ENCODE measurements around the gene ESR2.

DNA sequence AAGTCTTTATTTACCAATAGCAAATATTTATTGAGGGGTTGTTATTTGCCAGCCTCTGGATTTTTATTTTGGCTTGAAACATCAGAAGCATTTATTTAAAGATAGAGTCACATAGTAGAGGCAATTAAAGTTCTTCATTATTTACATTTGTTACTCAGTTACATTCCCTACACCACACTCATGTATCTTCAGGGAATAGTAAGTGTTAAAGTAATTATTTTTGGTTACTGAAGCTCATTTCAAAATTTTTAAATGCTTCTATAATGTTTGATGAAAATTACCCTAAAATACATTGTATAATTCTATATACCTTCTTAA, 205.6 kb downstream of the ESR2 start:
- no peak for TF ChIP-seq RFX5 (IDR thresholded peaks at IDR 0.05; ENCODE audit: low read length)
- TF ChIP-seq, protein P1, sequence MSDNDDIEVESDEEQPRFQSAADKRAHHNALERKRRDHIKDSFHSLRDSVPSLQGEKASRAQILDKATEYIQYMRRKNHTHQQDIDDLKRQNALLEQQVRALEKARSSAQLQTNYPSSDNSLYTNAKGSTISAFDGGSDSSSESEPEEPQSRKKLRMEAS (IDR thresholded peaks at IDR 0.05; ENCODE audit: low read depth) = no peak
- TF ChIP-seq, protein P2, sequence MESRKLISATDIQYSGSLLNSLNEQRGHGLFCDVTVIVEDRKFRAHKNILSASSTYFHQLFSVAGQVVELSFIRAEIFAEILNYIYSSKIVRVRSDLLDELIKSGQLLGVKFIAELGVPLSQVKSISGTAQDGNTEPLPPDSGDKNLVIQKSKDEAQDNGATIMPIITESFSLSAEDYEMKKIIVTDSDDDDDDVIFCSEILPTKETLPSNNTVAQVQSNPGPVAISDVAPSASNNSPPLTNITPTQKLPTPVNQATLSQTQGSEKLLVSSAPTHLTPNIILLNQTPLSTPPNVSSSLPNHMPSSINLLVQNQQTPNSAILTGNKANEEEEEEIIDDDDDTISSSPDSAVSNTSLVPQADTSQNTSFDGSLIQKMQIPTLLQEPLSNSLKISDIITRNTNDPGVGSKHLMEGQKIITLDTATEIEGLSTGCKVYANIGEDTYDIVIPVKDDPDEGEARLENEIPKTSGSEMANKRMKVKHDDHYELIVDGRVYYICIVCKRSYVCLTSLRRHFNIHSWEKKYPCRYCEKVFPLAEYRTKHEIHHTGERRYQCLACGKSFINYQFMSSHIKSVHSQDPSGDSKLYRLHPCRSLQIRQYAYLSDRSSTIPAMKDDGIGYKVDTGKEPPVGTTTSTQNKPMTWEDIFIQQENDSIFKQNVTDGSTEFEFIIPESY (IDR thresholded peaks at IDR 0.05; ENCODE audit: borderline replicate concordance, low read depth) = no peak
- TF ChIP-seq, protein P3, sequence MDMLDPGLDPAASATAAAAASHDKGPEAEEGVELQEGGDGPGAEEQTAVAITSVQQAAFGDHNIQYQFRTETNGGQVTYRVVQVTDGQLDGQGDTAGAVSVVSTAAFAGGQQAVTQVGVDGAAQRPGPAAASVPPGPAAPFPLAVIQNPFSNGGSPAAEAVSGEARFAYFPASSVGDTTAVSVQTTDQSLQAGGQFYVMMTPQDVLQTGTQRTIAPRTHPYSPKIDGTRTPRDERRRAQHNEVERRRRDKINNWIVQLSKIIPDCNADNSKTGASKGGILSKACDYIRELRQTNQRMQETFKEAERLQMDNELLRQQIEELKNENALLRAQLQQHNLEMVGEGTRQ (IDR thresholded peaks at IDR 0.05; ENCODE audit: borderline replicate concordance, low read depth, low read length) = no peak
- TF ChIP-seq SMC3 (IDR thresholded peaks at IDR 0.05; ENCODE audit: low read depth, low read length) = no peak
- TF ChIP-seq TCF12 (IDR thresholded peaks at IDR 0.05) = no peak
- no peak for TF ChIP-seq CHD2 (IDR thresholded peaks at IDR 0.05; ENCODE audit: low read length, partially characterized antibody)
- no peak for TF ChIP-seq YY1 (IDR thresholded peaks at IDR 0.05; ENCODE audit: low read depth)
- no peak for TF ChIP-seq TAF1 (IDR thresholded peaks at IDR 0.05; ENCODE audit: borderline replicate concordance, low read depth, low read length)
- no peak for TF ChIP-seq RAD21 (IDR thresholded peaks at IDR 0.05; ENCODE audit: low read length)
- TF ChIP-seq, protein P4, sequence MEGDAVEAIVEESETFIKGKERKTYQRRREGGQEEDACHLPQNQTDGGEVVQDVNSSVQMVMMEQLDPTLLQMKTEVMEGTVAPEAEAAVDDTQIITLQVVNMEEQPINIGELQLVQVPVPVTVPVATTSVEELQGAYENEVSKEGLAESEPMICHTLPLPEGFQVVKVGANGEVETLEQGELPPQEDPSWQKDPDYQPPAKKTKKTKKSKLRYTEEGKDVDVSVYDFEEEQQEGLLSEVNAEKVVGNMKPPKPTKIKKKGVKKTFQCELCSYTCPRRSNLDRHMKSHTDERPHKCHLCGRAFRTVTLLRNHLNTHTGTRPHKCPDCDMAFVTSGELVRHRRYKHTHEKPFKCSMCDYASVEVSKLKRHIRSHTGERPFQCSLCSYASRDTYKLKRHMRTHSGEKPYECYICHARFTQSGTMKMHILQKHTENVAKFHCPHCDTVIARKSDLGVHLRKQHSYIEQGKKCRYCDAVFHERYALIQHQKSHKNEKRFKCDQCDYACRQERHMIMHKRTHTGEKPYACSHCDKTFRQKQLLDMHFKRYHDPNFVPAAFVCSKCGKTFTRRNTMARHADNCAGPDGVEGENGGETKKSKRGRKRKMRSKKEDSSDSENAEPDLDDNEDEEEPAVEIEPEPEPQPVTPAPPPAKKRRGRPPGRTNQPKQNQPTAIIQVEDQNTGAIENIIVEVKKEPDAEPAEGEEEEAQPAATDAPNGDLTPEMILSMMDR (IDR thresholded peaks at IDR 0.05) = no peak
- TF ChIP-seq EZH2phosphoT487 (IDR thresholded peaks at IDR 0.05; ENCODE audit: borderline replicate concordance, low read depth) = no peak

Data from SK-N-SH (cell line).